HEK293 (cell line): Measurements from ENCODE around the gene SREBF1.

Experiments
- ZBTB7A ChIP-seq: fragments of 450-650 bp; formaldehyde crosslinking; IDR thresholded peaks from 2 replicates; pipeline ENCODE4 v1.5.1; 2016; ENCODE audit warnings: low read depth, missing biosample characterization, missing genetic modification characterization
- TF ChIP-seq, protein P1 (sequence below): fragments of 450-650 bp; formaldehyde crosslinking; IDR thresholded peaks from 2 replicates; pipeline ENCODE4 v1.5.1; 2016; ENCODE audit warnings: missing biosample characterization, missing genetic modification characterization

DNA sequence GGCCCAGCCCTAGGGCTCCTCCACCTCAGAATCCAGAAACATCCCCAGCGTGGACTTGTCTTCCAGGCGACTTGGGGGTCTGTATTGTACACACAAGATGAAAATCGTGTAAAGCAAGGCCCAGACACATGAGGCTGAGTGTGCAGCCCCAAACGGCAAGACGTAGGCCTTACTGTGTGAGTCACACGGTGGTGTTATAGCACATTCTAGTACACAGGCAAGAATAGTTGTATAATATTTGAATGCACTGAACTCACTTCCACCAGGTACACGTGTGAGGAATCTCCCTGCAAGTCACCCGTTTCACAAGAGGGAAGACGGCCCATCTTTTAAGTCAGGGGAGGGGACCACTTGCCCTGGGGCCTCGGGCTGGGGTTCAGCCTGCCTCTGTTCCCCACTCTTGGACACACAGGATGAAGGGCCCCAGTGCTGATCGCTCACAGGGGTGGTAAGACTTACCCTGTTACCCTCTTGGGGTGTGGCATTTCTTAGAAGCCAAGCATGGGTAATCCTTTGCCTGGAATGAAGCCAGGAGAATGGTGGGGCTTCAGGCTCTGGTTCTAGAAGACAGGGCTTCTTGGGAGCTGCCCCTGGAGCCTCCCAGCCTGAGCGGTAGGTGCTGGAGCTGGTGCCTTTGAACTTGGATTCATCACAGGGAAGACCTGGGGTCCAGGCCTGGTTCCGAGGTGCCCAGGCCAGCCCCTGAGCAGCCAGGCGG is 71.3 kb downstream of the SREBF1 start:
- TF ChIP-seq, protein P1, sequence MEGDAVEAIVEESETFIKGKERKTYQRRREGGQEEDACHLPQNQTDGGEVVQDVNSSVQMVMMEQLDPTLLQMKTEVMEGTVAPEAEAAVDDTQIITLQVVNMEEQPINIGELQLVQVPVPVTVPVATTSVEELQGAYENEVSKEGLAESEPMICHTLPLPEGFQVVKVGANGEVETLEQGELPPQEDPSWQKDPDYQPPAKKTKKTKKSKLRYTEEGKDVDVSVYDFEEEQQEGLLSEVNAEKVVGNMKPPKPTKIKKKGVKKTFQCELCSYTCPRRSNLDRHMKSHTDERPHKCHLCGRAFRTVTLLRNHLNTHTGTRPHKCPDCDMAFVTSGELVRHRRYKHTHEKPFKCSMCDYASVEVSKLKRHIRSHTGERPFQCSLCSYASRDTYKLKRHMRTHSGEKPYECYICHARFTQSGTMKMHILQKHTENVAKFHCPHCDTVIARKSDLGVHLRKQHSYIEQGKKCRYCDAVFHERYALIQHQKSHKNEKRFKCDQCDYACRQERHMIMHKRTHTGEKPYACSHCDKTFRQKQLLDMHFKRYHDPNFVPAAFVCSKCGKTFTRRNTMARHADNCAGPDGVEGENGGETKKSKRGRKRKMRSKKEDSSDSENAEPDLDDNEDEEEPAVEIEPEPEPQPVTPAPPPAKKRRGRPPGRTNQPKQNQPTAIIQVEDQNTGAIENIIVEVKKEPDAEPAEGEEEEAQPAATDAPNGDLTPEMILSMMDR = no peak
- no peak for TF ChIP-seq ZBTB7A (tag by site-specific recombination)
